Activated CD4-positive, CD25-positive, alpha-beta regulatory T cell treated with anti-CD3 and anti-CD28 coated beads, Interleukin-2, amount 50 U/mL, for 72 hours (primary cell): Measurements from ENCODE around the gene YARS1.

ENCODE experiments used
- DNase-seq: peaks from one replicate; pipeline ENCODE4 v3.0.0; 2021

The YARS1 gene

DNA sequence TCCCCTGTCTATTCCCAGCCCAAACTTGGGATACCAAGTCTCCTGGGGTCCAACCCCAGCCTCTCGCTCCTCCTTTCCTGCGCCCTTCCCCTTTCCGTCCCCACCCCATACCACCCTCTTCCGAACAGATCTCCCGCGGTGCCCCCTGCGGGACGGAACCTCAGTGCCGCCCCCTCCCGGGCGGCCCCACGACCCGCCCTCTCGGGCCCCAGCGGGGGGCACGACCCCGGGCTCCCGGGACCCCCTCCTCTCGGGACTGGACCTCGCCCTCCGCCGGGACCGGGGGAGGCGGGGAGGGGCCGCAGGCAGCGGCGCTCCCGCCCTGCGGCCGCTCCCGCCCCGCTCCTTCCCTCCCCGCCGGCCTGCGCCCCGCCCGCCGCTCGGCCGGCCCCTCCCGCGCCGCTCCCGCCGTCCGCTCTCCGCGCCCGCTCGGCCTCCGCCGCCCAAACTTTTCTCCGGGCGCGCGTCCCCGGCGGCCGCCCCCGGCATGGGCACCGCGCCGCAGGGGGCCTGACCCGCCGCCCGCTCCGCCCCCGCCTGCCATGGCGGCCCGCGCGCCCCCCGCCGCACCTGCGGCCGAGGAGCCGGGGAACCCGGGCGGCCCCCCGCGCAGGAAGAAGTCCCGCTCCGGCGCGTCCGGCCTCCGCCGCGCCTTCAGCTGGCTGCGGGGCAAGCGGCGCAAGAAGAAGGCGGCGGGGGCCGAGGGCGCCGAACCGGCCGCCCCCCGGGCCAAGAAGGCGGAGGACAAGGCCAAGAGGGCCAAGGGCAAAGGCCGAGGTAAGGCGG is 75.6 kb downstream of the YARS1 start:
- DNase-seq, result no peak

DNA sequence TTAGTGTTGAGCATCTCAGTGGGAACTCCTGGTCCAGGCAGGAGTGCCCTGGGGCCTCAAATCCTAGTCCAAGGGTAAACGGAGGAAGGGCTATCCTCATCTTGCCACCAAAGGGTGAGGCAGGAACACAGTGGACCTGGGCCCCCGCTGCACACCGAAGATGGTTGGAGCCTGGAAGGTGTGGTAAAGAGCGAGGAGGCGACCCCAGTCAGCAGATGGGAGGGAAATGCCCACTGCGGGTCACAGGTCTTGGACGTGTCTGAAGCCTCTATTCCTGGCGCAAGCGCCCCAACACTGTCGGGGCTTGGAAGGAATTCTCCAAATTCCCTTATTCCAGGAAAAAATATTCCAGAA is 76.1 kb downstream of the YARS1 start:
- no peak for DNase-seq

DNA sequence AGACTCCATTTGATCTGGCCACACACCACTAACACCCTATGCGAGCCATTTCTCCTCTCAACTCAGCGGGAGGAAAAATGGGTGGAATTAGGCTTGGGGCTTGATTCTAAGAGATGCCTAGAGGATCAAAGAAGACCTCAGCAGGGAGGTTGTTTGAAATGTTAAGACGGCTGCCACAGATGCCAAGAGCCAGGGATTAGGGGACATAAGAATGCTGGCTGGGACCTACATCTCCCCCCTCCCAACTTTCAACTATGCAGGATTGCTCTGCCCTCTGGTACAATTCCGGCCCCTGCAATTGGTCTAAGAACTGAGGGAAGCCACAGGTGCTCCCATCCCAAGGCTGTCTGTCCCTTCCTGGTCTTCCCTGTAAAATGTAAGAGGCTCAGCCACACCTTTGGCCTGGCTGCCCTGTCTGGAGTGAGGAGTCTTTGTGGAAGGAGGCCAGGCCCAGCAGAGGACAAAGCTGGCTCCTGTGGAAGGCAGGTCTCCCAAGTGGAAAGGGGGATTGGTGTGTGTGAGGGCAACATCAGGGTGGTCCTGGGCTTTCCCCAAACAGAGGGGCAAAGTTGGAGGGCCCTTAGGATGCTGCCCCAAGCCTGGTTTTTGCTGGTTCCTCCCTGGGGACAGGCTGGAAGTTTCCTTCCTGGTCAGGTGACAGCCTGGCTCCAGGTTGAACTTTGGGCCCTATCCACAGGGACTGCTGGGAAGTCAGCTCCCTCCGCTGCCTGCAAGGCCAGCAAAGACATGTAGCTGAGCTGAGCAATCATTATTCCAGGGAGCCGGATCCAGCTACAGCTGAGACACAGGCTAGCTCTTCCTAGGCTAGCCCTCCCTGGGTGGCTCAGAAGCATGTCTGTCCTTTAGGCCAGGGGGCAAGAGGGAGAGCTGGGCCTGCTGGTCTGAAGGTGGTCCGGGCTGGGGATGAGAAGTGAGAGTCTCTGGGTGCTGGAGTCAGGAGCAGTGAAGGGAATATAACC is 80.1 kb downstream of the YARS1 start:
- DNase-seq, result no peak

DNA sequence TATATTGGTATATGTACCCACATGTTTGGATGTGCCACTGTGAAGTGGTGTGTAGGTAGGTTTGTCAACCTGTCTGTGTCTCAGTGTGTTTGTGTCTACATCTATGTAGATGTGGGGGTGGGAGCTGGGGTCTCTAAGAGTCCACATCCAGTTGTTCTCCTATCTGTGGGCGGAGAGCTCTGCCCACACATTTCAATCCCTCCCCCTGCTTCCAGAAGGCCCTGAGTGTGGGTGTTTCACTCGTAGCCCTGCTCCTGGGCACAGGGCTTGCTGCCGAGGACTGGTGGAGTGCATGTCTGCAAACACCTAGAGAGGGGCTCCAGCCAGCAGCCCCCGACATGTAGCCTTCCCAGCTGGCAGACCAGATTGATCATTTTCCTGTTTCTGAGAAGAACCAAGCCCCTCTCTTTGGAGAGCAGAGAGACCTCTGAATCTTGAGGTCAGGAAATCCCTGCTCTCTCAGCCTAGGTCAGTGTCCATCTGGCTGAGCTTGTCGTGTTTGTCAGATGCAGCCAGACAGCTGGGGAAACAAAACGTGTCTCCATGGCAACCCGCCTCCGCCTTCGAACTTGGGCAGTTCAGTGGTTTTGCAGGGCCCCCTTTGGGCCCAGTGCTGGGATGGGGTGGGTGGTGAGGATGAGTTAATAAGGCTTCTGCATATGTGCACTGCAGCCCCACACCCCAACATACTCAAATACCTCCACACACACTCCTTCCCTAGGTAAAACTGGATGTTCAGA is 83.4 kb downstream of the YARS1 start:
- no peak for DNase-seq

DNA sequence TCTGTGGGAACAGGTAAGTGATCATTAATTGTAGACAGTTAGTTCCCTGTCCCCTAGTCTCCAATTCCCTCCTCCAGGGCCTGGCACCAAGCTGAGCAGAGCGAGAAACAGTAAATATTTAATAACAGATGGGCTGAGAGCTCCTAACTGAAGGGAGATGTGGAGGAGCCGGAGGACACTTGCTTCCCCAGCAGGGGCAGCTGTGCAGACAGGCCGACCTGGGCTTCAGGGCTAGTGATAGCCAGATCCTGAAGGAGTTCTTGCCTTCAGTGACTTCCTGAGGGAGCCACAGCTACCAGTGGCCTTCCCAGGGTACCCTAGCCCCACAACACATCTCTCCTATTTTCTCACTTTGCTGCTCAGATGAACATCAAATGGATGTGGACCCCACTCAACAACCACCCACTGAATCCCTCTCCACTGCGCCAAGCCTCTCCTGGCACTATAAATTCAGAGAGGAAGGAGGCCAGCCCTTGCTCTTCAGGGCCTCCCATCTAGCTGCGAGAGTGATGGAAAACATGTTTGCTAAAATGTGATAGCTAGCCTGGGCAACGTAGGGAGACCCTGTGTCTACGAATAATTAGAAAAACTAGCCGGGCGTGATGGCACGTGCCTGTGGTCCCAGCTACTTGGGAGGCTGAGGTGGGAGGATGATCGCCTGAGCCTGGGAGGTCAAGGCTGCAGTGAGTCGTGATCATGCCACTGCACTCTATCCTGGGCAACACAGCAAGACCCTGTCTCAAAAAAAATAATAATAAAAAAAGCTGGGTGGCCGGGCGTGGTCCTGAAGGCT is 87.7 kb downstream of the YARS1 start:
- DNase-seq, result no peak

DNA sequence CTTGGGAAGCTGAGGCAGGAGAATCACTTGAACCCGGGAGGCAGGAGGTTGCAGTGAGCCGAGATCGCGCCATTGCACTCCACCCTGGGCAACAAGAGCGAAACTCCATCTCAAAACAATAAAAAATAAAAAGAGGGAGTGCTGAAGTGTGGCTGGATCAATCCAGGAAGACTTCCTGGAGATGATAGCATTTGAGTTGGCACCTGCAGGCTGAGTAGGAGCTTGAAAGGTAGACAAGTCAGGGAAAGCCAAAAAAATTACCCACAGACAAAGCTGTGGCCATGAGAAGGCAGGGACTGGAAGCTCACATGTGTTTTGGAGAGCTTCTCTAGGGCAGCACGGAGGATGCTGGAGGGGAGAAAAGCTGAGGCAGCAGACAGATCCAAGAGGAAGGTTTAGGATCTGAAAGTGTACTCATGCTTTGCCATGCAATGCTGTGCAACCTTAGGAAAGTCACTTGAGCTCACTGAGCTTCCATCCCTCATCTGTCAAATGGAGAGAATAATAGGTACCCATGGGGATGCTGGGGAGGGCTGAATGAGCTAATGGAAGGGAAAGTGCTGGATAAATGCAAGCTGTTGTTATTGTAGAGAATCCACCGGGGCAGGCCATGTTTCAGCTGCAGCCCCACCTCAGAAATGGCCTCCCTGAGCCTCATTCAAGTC is 88.6 kb downstream of the YARS1 start:
- DNase-seq, result no peak

DNA sequence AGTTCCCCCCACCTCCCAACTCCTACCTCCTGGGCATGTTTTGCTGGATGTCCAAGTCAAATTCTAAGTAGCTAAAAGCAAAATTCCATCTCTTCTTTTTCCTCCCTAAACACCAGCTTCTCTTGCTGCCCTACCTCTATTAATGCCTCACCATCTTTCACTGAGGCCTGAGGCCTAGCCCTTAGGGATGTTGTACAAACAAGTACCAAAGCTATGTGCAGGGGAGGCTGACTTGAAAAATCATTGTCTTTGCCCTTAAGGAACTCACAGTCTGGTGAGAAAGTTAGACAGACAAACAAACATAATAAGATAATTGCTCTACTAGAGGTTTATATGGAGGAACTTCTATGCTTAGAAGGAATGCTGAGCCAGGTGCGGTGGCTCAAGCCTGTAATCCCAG is 89.3 kb downstream of the YARS1 start:
- no peak for DNase-seq

DNA sequence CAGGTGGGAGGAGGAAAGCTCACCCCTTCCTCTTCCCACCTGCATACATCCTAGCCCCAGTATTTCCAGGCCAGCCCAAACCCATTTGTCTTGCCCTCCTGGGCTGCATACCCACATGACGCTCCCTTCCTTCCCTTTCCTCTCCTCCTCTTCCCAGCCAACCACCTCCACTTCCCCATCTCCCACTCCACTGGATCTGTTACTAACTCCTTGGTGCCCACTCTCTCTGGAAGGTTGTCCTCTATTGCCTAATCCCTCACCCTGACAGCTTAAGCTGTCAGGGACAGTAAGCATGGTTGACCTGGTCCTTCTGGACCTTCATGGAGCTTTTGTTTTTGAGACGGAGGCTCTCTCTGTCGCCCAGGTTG is 91.6 kb downstream of the YARS1 start:
- no peak for DNase-seq
